HepG2 (cell line): ENCODE data around the gene CEP76. TPM values are rescaled to one million over a fixed set of nuclear protein-coding genes. Genes with fewer than 3 reads are reported as not detected.

ENCODE experiments used
- CCDC6 ChIP-seq: sonication (generic); formaldehyde crosslinking; IDR thresholded peaks from 2 replicates; pipeline ENCODE4 v1.8.1; 2022; ENCODE audit warnings: mild to moderate bottlenecking, missing genetic modification reagents, moderate library complexity
- CENPBD1 ChIP-seq: sonication (generic); formaldehyde crosslinking; IDR thresholded peaks from 2 replicates; pipeline ENCODE4 v1.8.0; 2022; ENCODE audit warnings: missing genetic modification reagents, low read depth, mild to moderate bottlenecking, borderline replicate concordance
- HDAC2 ChIP-seq: sonication (generic); formaldehyde crosslinking; IDR thresholded peaks from 2 replicates; pipeline ENCODE4 v1.4.0; 2020; ENCODE audit warnings: missing genetic modification reagents
- HNRNPH1 ChIP-seq: fragments of 200-400 bp; formaldehyde crosslinking; optimal IDR thresholded peaks from 2 replicates; pipeline ENCODE3; 2017; ENCODE audit warnings: mild to moderate bottlenecking, low read depth, low read length
- HOXA5 ChIP-seq: sonication (generic); formaldehyde crosslinking; IDR thresholded peaks from 2 replicates; pipeline ENCODE4 v1.4.0; 2020; ENCODE audit warnings: missing genetic modification reagents
- PHF8 ChIP-seq: sonication (generic); formaldehyde crosslinking; IDR thresholded peaks from 2 replicates; pipeline ENCODE4 v1.5.0; 2020; ENCODE audit warnings: missing genetic modification reagents
- SMC3 ChIP-seq: IDR thresholded peaks from 2 replicates; pipeline ENCODE4 v1.6.1; 2011; ENCODE audit warnings: low read length, improper control_type of control experiment
- SNAI1 ChIP-seq: sonication (generic); formaldehyde crosslinking; IDR thresholded peaks from 2 replicates; pipeline ENCODE4 v1.5.0; 2020; ENCODE audit warnings: mild to moderate bottlenecking, missing genetic modification reagents, borderline replicate concordance
- THAP8 ChIP-seq: sonication (generic); formaldehyde crosslinking; IDR thresholded peaks from 2 replicates; pipeline ENCODE4 v1.5.1; 2020; ENCODE audit warnings: missing genetic modification reagents, mild to moderate bottlenecking, borderline replicate concordance
- ZNF121 ChIP-seq: sonication (generic); formaldehyde crosslinking; IDR thresholded peaks from 2 replicates; pipeline ENCODE4 v1.5.0; 2020; ENCODE audit warnings: mild to moderate bottlenecking, missing genetic modification reagents
- ZNF136 ChIP-seq: sonication (generic); formaldehyde crosslinking; IDR thresholded peaks from 2 replicates; pipeline ENCODE4 v1.8.1; 2022; ENCODE audit warnings: low read depth, mild to moderate bottlenecking, moderate library complexity, missing genetic modification reagents
- ZNF142 ChIP-seq: sonication (generic); formaldehyde crosslinking; IDR thresholded peaks from 2 replicates; pipeline ENCODE4 v1.4.0; 2020; ENCODE audit warnings: missing genetic modification reagents
- ZNF572 ChIP-seq: sonication (generic); formaldehyde crosslinking; IDR thresholded peaks from 2 replicates; pipeline ENCODE4 v1.5.1; 2020; ENCODE audit warnings: mild to moderate bottlenecking, missing genetic modification reagents
- ZNF609 ChIP-seq: sonication (generic); formaldehyde crosslinking; IDR thresholded peaks from 2 replicates; pipeline ENCODE4 v1.4.0; 2020; ENCODE audit warnings: mild to moderate bottlenecking, missing genetic modification reagents, borderline replicate concordance
- ZSCAN20 ChIP-seq: sonication (generic); formaldehyde crosslinking; IDR thresholded peaks from 2 replicates; pipeline ENCODE4 v1.4.0; 2020; ENCODE audit warnings: missing genetic modification reagents, mild to moderate bottlenecking, borderline replicate concordance
- polyA plus RNA-seq, 8 experiments: library from polyadenylated mRNA; depleted of rRNA in 3 of 8; stranded (reverse) in 7 of 8; unstranded in 1 of 8; fragments of >200 nt; fragmentation: Illumina TruSeq in 4 of 8; extraction: Trizol in 4 of 8; gene quantifications; 2 replicates each; pipeline versions ENCODE4 v1.2.1 to v1.2.3, GENCODE V29; 2011 to 2016; ENCODE audit warnings: low read depth in 4 of 8, missing spikeins in 1 of 8, mixed read lengths in 1 of 8; ENCODE audit not compliant: insufficient read depth in 1 of 8
- total RNA-seq, 5 experiments: library from RNA; depleted of rRNA; stranded (reverse); fragments of >200 nt; fragmentation: Illumina TruSeq; extraction: Trizol; gene quantifications; 2 replicates each; pipeline ENCODE4 v1.2.3, GENCODE V29; 2016; ENCODE audit warnings: low read depth in 1 of 5

Gene CEP76
- total and polyA plus RNA-seq, 2 of the 13 experiments (the other 11 are each of a cell fraction or from before 2014, with no cell fraction given) = 13.9 to 15.1 TPM

GRCh38 chr18:12702221-12703095, at the start of gene CEP76, which contains the start of gene PSMG2 (continued):
- TF ChIP-seq ZNF609 (CRISPR knock-in tag) (peak; percentile 31; the same call in 1 of the 2 replicates), ZNF572 (CRISPR knock-in tag) (no peak), ZNF121 (peak; percentile 77), ZSCAN20 (0 out of 2 replicates have a peak, but pooled peaks have one; percentile 42), SNAI1 (CRISPR knock-in tag) (0 out of 2 replicates have a peak, but pooled peaks have one; percentile 74), HOXA5 (CRISPR knock-in tag) (0 out of 2 replicates have a peak, but pooled peaks have one; percentile 30), ZNF142 (CRISPR knock-in tag) (peak; percentile 57), THAP8 (CRISPR knock-in tag) (no peak), CENPBD1 (no peak), HDAC2 (CRISPR knock-in tag) (peak; percentile 19; the same call in 1 of the 2 replicates), PHF8 (CRISPR knock-in tag) (peak; percentile 97), SMC3 (no peak), CCDC6 (CRISPR knock-in tag) (0 out of 2 replicates have a peak, but pooled peaks have one; percentile 60), ZNF136 (CRISPR knock-in tag) (no peak), HNRNPH1 (no peak)
